NCI-H128 (cell line): ENCODE measurements around the gene NCOR1.
"Not testable (repeated sequence)": the region's sequence is repeated elsewhere in the genome, so short reads cannot be mapped to it uniquely, and the experiment has no call there.

Source experiments
- DNase-seq: peaks from one replicate; lab custom pipeline; 2025; ENCODE audit not compliant: unreplicated experiment; lab: John Stamatoyannopoulos, UW

Gene NCOR1

DNA sequence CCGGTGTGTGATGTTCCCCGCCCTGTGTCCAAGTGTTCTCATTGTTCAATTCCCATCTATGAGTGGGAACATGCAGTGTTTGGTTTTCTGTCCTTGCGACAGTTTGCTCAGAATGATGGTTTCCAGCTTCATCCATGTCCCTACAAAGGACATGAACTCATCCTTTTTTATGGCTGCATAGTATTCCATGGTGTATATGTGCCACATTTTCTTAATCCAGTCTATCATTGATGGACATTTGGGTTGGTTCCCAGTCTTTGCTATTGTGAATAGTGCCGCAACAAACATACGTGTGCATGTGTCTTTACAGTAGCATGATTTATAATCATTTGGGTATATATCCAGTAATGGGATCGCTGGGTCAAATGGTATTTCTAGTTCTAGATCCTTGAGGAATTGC lies 63.0 kb downstream of the NCOR1 start:
- DNase-seq: not testable (repeated sequence)

DNA sequence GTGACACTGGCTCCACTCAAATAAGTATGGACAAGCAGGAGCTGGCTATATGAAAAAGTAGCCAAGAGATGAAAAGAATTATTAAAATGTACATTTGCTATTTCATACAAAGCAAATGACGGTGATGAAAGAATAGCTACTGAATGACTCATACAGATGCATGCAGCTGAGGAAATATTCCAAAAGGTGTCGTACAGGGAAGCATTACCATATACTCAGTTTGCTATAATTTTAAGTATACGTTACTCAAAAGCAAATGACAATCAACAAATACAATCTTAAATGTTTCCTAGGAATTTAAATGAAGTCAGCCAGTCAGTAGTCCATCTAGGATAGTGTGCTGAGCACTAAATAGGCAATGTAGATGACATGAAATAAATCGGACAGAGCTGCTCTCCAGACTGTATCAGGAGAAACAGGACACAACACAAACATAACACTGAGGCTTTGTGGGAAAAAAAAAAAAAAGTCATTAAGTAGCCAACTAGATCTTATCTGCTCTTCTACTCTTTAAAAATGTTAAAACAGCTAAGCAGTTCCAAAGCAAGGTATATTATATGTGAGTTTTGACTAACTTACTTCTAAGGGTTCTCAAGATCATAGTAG lies 65.0 kb downstream of the NCOR1 start:
- no peak for DNase-seq

DNA sequence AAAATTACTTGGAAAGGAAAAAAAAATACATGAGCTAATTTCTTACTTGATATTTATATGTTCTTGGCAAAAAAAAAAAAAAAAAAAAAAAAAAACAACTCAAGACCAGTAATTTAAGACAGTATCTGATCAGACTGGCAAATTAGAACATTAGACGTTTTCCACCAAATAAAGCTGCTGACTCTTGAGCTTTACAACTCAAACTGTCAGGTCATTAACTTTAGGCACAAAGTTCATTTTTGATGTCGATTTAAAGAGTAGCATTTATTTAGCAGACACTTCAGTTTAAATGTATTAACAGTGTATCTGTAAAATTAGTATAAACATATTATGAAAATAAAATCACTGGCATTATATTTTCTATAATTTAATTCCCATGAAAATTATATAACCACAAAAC lies 66.7 kb downstream of the NCOR1 start:
- no peak for DNase-seq

DNA sequence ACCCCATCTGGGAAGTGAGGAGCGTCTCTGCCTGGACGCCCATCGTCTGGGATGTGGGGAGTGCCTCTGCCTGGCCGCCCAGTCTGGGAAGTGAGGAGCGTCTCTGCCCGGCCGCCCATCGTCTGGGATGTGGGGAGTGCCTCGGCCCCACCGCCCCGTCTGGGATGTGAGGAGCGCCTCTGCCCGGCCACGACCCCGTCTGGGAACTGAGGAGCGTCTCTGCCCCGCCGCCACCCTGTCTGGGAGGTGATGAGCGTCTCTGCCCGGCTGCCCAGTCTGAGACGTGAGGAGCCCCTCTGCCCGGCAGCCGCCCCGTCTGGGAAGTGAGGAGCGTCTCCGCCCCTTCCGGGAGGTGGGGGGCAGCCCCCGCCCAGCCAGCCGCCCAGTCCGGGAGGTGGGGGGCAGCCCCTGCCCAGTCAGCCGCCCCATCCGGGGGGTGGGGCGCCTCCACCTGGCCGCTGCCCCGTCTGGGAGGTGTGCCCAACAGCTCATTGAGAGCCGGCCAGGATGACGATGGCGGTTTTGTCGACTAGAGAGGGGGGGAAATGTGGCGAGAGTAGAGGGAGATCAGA lies 69.9 kb downstream of the NCOR1 start:
- not testable (repeated sequence) for DNase-seq

DNA sequence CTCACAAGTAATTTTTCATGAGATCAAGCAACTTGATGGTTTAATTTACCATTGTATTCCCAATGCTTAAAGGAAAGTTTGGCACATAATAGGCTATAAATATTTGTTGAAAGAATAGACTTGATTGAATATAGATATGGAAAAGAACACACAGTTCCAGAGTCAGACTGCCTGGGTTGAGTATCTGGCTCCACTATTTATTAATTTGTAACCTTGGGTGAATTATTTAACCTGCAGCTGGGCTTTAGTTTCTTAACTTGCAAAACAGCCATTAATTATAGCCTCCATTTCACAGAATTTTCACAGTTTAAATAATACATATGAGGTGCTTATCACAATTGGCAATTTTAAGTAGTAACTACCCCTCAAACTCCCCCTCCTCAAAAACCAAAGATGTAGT lies 73.6 kb downstream of the NCOR1 start:
- no peak for DNase-seq

DNA sequence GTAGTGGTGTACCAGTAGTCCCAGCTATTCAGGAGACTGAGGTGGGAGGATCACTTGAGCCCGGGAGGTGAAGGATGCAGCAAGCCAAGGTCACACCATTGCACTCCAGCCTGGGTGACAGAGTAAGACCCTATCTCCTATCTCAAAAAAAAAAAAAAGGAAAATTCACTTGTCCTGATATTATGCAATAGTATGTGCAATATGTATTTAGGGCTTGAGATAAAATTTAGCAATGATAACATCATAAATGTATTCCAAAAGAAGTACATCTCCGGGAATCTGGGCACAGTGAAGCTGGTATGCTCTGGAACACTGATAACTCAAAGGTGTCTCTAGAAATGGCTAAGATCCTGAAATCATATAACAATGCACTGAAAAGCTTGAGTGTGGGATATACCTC lies 74.5 kb downstream of the NCOR1 start:
- no peak for DNase-seq

DNA sequence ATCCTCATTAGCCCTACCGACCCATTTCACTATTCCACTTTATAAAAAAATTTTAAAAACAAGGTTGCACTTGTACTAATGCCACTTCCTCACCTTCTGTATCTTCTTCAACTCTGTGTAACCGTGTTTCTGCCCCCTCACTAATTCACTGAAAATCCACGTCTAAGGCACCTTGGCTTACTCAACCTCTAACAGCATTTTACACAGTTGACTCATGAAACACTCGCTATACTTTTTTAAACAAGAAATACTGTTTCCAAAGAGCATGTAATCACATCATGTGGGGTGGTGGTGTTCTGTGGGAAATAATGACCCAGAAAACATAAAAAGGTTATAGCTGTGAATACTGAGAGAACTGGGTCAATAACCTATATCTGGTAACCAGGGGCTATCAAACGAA lies 79.9 kb downstream of the NCOR1 start:
- DNase-seq: no peak

DNA sequence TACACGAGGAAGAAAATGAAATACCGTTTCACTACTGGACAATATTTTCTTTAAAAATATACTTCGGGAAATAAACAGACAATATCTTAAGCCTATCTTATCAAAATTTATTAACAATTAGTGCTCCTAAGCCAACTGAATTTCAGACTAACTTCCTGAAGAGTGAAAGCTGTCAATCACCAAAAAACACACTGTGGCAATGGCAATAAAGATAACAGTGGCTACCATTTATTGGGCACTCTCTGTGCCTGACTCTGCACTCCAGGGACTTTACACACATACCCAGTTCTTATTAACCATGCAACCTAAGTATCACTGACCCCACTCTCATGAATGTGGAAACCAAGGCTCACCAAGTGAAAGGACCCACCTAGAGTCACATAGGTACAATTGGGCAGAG lies 83.7 kb downstream of the NCOR1 start:
- DNase-seq: no peak

DNA sequence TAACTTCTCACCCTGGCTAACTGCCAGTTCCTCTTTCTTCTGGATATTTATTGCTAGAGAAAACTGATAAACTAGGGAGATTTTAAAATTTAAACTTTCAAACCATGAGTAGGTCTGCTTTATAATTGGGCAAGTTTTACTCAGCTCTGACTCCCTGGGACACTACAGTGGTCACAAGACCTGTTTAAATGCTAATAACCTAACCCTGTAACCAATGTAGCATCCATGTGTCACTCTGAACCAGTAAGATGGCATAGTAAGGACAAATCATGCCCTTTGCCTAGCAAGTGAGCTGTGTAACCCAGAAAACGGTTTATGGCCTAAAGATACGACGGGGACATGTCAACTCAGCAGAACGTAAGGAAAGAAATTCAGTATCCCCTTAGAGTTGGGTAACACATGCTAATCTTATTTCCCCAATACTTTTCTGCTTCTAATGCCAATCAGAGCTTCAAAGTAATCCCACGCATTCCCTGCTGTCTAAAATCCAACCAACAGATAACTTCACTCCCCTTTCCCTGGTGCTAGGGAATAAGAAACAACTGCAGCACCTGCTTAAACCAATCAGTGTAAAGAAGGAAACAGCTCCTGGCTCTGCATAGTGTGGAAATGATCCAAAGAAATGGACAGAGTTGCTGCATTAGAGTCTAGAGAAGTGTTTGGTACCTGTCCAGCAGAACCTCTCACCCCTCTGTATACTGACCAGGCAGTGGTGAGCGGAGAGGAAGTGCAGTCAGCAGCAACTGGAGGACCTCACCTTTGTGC lies 85.7 kb downstream of the NCOR1 start:
- no peak for DNase-seq

DNA sequence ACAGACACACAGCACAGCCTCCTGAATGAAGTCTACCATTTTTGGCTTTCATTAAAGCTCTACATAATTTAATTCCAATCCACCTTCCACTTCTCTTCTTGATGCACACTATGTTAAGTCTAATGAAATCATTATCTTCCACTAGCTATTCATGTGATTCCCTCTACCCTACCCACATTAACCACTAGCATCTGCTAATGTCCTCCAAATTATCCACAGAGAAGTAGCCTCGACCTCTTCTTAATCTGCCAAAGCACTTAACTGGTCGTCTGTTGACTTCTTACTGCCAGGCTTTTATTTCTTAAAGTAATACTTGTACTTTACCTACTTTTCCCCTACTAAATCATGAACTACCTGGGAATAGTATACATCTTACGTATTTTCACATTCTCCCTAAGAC lies 91.8 kb downstream of the NCOR1 start:
- no peak for DNase-seq

DNA sequence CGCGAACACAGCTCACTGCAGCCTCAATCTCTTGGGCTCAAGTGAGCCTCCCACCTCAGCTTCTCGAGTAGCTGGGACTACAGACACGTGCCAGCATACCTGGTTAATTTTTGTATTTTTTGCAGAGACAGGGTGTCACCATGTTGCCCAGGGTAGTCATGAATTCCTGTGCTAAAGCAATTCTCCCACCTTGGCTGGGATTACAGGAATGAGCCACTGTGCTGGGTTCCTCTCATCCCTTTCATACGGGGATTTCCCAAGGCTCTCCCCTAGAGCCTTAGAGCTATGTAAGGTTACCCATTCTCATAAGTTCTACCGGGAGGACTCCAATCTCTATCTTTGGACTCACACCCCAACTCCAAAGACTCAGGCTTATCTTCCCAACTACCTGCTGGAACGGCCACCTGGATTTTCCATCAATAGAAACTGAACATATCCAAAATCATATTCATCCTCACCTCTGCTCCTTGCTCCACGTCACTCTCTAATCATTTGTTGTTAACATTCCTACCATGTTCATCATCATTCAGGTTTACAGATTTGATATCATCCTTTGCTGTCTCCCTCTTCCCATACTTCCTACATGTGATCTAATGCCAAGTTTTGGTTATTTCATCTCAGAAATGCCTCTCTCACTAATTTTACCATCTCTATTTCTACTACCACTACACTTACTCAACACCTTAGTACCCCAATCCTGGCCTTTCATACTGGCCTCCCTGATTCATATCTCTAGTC lies 92.5 kb downstream of the NCOR1 start:
- DNase-seq: no peak

DNA sequence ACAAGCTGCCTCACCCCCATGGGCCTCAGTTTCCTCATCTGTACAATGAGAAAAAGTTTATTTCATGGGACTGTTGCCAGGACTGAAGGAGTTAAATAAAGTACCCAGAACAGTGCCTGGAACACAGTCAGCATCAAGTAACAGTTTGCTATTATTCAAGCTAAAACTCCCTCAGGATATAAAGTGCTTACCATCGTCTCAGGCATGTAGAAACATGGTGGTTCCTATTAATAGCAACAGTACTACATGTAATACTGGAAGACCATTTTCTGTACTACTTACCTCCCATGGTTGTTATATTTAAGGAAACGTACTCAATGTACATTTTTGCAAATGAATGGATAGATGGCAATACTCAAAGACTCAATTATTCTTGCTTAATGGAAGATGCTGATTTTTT lies 93.4 kb downstream of the NCOR1 start:
- DNase-seq: no peak

DNA sequence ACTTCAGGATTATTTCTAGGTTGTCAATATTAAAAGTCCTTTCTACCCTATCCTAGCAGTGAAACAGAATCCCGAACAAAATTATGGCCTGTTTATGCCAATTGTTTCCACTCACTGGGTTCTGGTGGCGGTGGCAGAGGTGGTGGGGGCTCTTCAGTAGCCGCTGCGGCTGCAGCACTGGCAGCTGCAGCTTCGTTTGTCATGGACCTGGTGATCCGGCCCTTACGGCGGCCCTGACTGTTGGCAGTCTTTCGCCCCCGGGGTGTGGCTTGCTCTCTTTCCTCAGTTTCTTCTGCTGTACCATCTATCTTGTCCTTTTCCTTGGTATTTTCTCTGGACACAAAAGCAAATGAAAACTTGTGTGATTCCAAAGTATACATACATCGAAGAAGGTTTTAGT lies 94.4 kb downstream of the NCOR1 start:
- DNase-seq: no peak

DNA sequence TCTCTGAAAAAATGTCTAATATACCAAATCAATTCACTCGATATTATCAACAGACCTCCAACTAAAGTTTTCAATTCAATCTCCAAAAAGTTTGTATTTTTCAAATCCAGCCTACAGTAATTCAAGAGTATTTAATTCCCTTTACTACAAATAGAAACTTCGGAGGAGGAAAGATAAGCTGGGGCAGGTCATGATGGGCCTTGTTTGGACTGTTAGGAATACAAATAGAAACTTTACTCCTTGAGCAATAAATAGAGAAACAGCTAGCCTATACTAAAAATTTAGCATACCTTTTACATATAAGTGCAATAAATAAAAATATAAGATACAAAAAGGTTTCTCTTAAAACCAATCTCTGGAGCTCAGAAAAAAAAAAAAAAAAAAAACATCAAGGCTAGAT lies 98.2 kb downstream of the NCOR1 start:
- no peak for DNase-seq

DNA sequence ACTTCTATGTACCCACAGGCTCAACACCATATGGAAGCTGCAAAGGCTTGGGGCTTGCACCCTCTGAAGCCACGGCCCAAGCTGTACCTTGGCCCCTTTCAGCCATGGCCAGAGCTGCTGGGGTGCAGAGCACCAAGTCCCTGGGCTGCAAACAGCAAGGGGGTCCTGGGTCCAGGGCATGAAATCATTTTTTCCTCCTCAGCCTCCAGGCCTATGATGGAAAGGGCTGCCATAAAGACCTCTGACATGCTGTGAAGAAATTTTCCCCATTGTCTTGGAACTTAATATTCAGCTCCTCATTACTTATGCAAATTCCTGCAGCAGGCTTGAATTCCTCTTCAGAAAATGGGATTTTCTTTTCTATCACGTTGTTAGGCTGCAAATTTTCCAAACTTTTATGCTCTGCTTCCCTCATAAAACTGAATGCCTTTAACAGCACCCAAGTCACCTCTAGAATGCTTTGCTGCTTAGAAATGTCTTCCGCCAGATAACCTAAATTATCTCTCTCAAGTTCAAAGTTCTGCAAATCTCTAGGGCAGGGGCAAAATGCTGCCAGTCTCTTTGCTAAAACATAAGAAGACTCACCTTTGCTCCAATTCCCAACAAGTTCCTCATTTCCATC lies 100.1 kb downstream of the NCOR1 start:
- DNase-seq: not testable (repeated sequence)

DNA sequence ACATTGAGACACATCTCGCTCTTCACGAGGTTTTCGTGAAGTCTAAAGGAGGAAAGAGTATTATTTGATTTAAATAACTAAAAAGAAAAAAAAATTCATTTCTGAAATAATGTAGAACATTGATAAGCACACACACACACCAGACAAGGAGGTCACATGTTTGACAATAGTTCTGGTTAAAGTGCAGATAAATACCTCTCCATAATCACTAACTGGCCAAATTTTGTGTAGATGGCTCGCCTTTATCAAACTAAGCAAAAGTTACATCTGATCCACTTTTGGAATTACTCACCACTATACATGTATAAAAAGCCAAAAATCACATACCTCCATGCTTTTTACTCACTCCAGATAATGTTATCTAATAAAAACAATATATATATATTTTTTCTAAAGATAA lies 106.5 kb downstream of the NCOR1 start:
- no peak for DNase-seq

DNA sequence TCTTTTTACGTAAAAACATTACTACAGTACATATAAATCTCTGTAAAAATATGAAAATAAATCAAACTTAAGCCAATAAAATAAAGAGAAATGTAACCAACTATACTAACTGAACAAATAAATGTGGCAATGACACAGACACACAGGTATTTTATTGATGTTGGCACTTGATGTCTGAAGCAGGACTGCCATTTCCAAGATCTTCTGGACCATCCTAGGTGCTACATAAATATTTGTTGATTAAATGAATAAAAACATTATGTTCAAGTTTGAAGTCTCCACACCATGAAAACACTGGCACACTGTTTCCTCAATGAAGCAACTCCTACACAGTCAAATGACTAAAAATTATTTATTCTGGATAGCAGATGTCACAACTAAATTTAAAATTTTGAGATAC lies 106.9 kb downstream of the NCOR1 start:
- no peak for DNase-seq

DNA sequence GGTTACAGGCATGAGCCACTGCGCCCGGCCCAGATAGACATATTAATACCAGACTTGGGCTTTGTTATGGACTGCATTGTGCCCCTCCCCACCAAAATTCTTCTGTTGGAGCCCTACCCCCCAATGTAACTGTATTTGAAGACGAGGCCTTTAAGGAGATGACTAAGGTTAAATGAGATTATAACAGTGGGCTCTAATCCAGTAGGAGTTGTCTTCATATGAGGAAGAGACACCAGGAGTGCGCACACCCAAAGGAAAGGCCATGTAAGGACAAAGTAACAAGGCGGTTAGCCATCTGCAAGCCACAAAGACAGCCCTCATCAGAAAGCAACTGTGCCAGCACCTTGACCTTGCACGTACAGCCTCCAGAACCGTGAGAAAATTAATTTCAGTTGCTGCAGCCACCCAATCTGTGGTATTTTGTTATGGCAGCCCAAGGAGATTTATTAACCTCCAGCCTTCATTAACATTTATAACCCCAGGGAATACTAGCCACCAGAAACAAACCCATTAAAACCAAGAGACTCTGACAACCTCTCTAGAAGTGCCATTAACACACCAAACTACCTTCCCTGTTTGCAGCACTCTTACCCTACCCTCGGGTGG lies 108.1 kb downstream of the NCOR1 start:
- DNase-seq: no peak

DNA sequence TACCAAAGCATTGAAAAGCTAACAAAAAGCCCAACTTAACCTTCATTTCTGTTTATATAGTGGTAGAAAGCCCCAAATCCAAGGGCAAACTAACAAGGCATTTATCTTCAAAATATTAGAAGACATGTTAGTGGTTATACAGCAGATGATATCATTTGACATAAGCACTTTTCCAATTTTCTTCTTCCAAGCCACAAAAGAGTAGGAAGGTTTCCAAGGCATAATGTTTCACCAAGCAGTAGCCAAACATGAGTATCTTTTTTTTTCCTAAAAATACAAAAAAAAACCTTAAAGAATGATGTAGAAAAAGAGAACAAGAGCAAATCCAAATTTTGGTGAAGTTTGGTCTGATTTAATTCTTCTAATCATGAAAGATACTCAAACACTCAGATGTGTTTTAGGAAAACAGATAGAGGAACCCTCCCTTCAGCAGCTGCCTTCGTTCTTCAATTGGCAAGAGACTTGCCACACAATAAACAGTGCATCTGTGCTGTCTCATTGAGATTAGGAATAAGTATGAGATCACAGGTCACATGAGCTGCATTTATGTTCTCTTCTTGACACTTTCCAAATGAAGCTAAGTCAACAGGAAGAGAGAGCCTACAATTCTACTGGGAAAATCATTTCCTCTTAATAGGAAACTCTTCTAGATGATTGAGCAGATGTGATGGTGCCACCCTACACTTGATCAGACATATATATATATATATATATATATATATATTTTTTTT lies 109.0 kb downstream of the NCOR1 start:
- DNase-seq: no peak

DNA sequence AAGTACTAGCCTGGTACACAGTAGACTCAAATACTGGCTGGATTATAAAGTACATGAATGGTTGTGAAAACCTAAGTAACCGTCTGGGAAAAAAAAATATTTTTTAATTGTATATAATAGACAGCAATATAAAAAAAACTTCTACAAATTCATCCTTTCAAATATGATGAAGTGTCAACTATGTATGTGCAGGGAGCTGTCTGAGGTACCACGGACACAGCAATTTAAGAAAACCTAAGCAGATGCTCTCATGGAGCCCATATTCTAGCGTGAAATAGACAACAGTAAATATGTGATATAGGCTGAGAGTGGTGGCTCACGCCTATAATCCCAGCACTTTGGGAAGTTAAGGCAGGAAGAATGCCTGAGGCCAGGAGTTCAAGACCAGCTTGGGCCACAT lies 111.1 kb downstream of the NCOR1 start:
- DNase-seq: no peak
